H9 (cell line): ENCODE data around the gene GALNT13. TPM values are rescaled to one million over a fixed set of nuclear protein-coding genes. Genes with fewer than 3 reads are reported as not detected.

Experiments used
- DNase-seq: peaks from one replicate; pipeline ENCODE4 v3.0.0-alpha.2; 2017
- H2AFZ ChIP-seq: one replicate; pipeline ENCODE4 v1.6.1; 2013; ENCODE audit warnings: mild to moderate bottlenecking, low read length, control low read depth, moderate library complexity
- H2AK5ac ChIP-seq: 2 replicates; pipeline ENCODE4 v1.6.1; 2013; ENCODE audit warnings: low read length, control low read depth, mixed read lengths; ENCODE audit not compliant: insufficient read length
- H2BK120ac ChIP-seq: one replicate; pipeline ENCODE4 v1.6.1; 2013; ENCODE audit warnings: low read depth, mild to moderate bottlenecking, low read length, control low read depth, inconsistent platforms; ENCODE audit not compliant: poor library complexity, severe bottlenecking
- H2BK12ac ChIP-seq: 2 replicates; pipeline ENCODE4 v1.6.1; 2013; ENCODE audit warnings: low read length, control low read depth, mixed read lengths, low read depth; ENCODE audit not compliant: insufficient read length
- H2BK15ac ChIP-seq: 2 replicates; pipeline ENCODE4 v1.6.1; 2013; ENCODE audit warnings: low read depth, low read length, control low read depth
- H2BK20ac ChIP-seq: one replicate; pipeline ENCODE4 v1.6.1; 2013; ENCODE audit warnings: low read depth, mild to moderate bottlenecking, low read length, control low read depth, inconsistent platforms; ENCODE audit not compliant: poor library complexity, severe bottlenecking
- H2BK5ac ChIP-seq: 2 replicates; pipeline ENCODE4 v1.6.1; 2013; ENCODE audit warnings: low read length, control low read depth, mixed read lengths; ENCODE audit not compliant: insufficient read length
- H3K14ac ChIP-seq: 2 replicates; pipeline ENCODE4 v1.6.1; 2013; ENCODE audit warnings: low read length, control low read depth; ENCODE audit not compliant: insufficient read depth
- H3K18ac ChIP-seq: 2 replicates; pipeline ENCODE4 v1.6.1; 2013; ENCODE audit warnings: low read depth, mild to moderate bottlenecking, mixed read lengths, low read length, control low read depth; ENCODE audit not compliant: insufficient read length
- H3K23ac ChIP-seq: 2 replicates; pipeline ENCODE4 v1.6.1; 2013; ENCODE audit warnings: low read length, control low read depth, mixed read lengths, low read depth; ENCODE audit not compliant: insufficient read length
- H3K23me2 ChIP-seq: 2 replicates; pipeline ENCODE4 v1.6.1; 2013; ENCODE audit warnings: low read depth, mild to moderate bottlenecking, mixed read lengths, low read length, control low read depth; ENCODE audit not compliant: insufficient read length, poor library complexity, severe bottlenecking
- H3K27ac ChIP-seq: 2 replicates; pipeline ENCODE4 v1.5.1; 2013; ENCODE audit warnings: low read length, control low read depth, mixed read lengths, low read depth; ENCODE audit not compliant: insufficient read length
- H3K27me3 ChIP-seq: 2 replicates; pipeline ENCODE4 v1.6.1; 2013; ENCODE audit warnings: low read length, control low read depth, inconsistent platforms; ENCODE audit not compliant: insufficient read depth
- H3K4ac ChIP-seq: 2 replicates; pipeline ENCODE4 v1.6.1; 2013; ENCODE audit warnings: low read depth, mild to moderate bottlenecking, control low read depth, inconsistent platforms, low read length, moderate library complexity
- H3K4me1 ChIP-seq: 2 replicates; pipeline ENCODE4 v1.6.1; 2013; ENCODE audit warnings: low read length, control low read depth, inconsistent platforms; ENCODE audit not compliant: insufficient read depth
- H3K4me2 ChIP-seq: 2 replicates; pipeline ENCODE4 v1.6.1; 2013; ENCODE audit warnings: low read length, control low read depth, mixed read lengths; ENCODE audit not compliant: insufficient read length, insufficient read depth
- H3K56ac ChIP-seq: 2 replicates; pipeline ENCODE4 v1.6.1; 2013; ENCODE audit warnings: low read depth, mild to moderate bottlenecking, mixed read lengths, low read length, control low read depth; ENCODE audit not compliant: insufficient read length
- H3K79me1 ChIP-seq: 2 replicates; pipeline ENCODE4 v1.6.1; 2013; ENCODE audit warnings: low read depth, mild to moderate bottlenecking, moderate library complexity, low read length, control low read depth, inconsistent platforms; ENCODE audit not compliant: insufficient read depth, poor library complexity, severe bottlenecking
- H3K79me2 ChIP-seq: 2 replicates; pipeline ENCODE4 v1.6.1; 2013; ENCODE audit warnings: low read length, control low read depth, inconsistent platforms; ENCODE audit not compliant: insufficient read depth
- H3K9ac ChIP-seq: 2 replicates; pipeline ENCODE4 v1.6.1; 2013; ENCODE audit warnings: low read length, control low read depth, mixed read lengths; ENCODE audit not compliant: insufficient read length; ENCODE audit errors: extremely low read depth
- H3K9me3 ChIP-seq: one replicate; pipeline ENCODE4 v1.6.1; 2013; ENCODE audit warnings: low read depth, low read length, inconsistent platforms; ENCODE audit not compliant: control insufficient read depth
- H3T11ph ChIP-seq: one replicate; pipeline ENCODE4 v1.6.1; 2013; ENCODE audit warnings: mild to moderate bottlenecking, low read length, control low read depth, inconsistent platforms
- H4K20me1 ChIP-seq: one replicate; pipeline ENCODE4 v1.6.1; 2013; ENCODE audit not compliant: control insufficient read depth, insufficient read length, insufficient read depth
- H4K5ac ChIP-seq: 2 replicates; pipeline ENCODE4 v1.6.1; 2013; ENCODE audit warnings: low read depth, mild to moderate bottlenecking, mixed read lengths, low read length, control low read depth; ENCODE audit not compliant: insufficient read length
- H4K8ac ChIP-seq: replicated peaks from 2 replicates; pipeline ENCODE4 v1.6.1; 2013; ENCODE audit warnings: low read length, control low read depth, mixed read lengths, low read depth; ENCODE audit not compliant: insufficient read length
- H4K91ac ChIP-seq: 2 replicates; pipeline ENCODE4 v1.6.1; 2013; ENCODE audit warnings: low read depth, mild to moderate bottlenecking, moderate library complexity, mixed read lengths, low read length, control low read depth; ENCODE audit not compliant: insufficient read length
- H3K27ac Mint-ChIP-seq, 3 experiments: 2 replicates in 2 of 3; 3 replicates in 1 of 3; pipeline ENCODE4 v1.8.0; 2020 to 2021; ENCODE audit warnings: mixed read lengths in 3 of 3, mild to moderate bottlenecking in 1 of 3, moderate library complexity in 1 of 3
- H3K27me3 Mint-ChIP-seq: 2 replicates; pipeline ENCODE4 v1.8.0; 2021; ENCODE audit warnings: low read depth, mild to moderate bottlenecking, moderate library complexity, mixed read lengths
- H3K36me3 Mint-ChIP-seq, 3 experiments: 2 replicates in 2 of 3; 3 replicates in 1 of 3; pipeline ENCODE4 v1.8.0; 2020 to 2021; ENCODE audit warnings: low read depth in 3 of 3, mixed read lengths in 3 of 3; ENCODE audit not compliant: insufficient read depth in 1 of 3
- H3K4me1 Mint-ChIP-seq, 2 experiments: 2 replicates each; pipeline ENCODE4 v1.8.0; 2020; ENCODE audit warnings: mixed read lengths in 2 of 2
- H3K4me3 Mint-ChIP-seq, 2 experiments: 2 replicates in 1 of 2; 3 replicates in 1 of 2; pipeline ENCODE4 v1.8.0; 2020 to 2021; ENCODE audit warnings: mild to moderate bottlenecking in 2 of 2, mixed read lengths in 2 of 2, moderate library complexity in 1 of 2
- H3K9me3 Mint-ChIP-seq, 2 experiments: 2 replicates in 1 of 2; 3 replicates in 1 of 2; pipeline ENCODE4 v1.8.0; 2020; ENCODE audit warnings: mild to moderate bottlenecking in 2 of 2, mixed read lengths in 2 of 2, moderate library complexity in 1 of 2
- WGBS: extraction: QIAGEN DNeasy Blood & Tissue Kit; methylation state at CpG from one replicate; pipeline ENCODE4 v1.1.7; 2013; ENCODE audit warnings: missing lambda C conversion rate, low lambda C conversion rate, mixed read lengths; ENCODE audit not compliant: insufficient read length; ENCODE audit errors: extremely low coverage; 5-methylcytosine and 5-hydroxymethylcytosine counted together
- total RNA-seq: library from RNA; stranded (reverse); gene quantifications from 2 replicates; pipeline ENCODE4 v1.2.1, GENCODE V29; 2021
- TF ChIP-seq, protein P1 (sequence below): fragments of 200-600 bp; sonication (generic); conservative IDR thresholded peaks from 3 replicates; pipeline ENCODE4 v1.8.0; 2021; ENCODE audit warnings: antibody characterized with exemption, mild to moderate bottlenecking

Gene GALNT13
- total RNA-seq, 1 experiment from 2014 or later, result 6.6 TPM

DNA sequence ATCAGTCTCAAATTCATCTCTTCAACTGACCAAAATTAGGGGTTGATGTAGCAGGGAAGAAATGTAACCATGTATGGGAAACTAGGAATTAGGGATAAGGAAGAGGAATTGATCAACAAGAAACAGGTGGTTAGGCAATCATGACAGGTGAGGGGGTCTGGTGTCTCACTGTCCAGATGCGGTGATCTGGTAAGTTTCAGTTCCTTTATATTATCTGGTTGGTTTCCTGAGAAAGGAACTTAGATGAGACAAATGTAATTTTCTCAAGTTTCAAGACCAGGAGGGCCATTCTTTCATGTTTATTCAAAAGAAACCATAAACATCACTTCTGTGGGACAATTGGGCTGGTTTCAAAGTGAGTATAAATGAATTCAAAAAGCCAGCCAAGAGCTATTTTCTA is 520.5 kb downstream of the GALNT13 start:
- no peak overlapping the region for H2BK5ac ChIP-seq
- H4K5ac ChIP-seq, result no peak overlapping the region
- Mint-ChIP-seq H3K4me3 (no peak overlapping the region), H3K27ac (no peak overlapping the region), H3K9me3 (peaks cover 2 to 6% of the 10 kb centered on the region in 2 experiments; a peak in 3 of 5 replicates), H3K4me1 (no peaks in the 10 kb centered on the region), H3K27me3 (no peaks in the 10 kb centered on the region), H3K36me3 (peaks cover 0 to 6% (median 0%) of the 10 kb centered on the region in 3 experiments; a peak in 2 of 7 replicates)
- no peak overlapping the region for H2AFZ ChIP-seq
- WGBS, result no CpG with 5 or more reads among the region's 1 CpG
- H3K4me2 ChIP-seq, result no peak overlapping the region
- H3K56ac ChIP-seq, result no peak overlapping the region
- H3K9ac ChIP-seq, result no peak overlapping the region
- no peak overlapping the region for H3K4ac ChIP-seq
- H2BK12ac ChIP-seq, result no peak overlapping the region
- H3K14ac ChIP-seq, result no peak overlapping the region
- H2AK5ac ChIP-seq, result no peak overlapping the region
- H4K91ac ChIP-seq, result no peak overlapping the region
- no peak overlapping the region for H2BK120ac ChIP-seq
- no peaks in the 10 kb centered on the region for H3K79me1 ChIP-seq
- DNase-seq, result no peak
- H2BK20ac ChIP-seq, result no peak overlapping the region
- no peaks in the 10 kb centered on the region for H3K23me2 ChIP-seq
- no peak overlapping the region for H4K8ac ChIP-seq
- H3K4me1 ChIP-seq, result no peaks in the 10 kb centered on the region
- H3K23ac ChIP-seq, result no peak overlapping the region
- H4K20me1 ChIP-seq, result no peaks in the 10 kb centered on the region
- no peaks in the 10 kb centered on the region for H3K79me2 ChIP-seq
- H3T11ph ChIP-seq, result no peak overlapping the region
- H3K27me3 ChIP-seq, result no peaks in the 10 kb centered on the region
- no peak overlapping the region for H3K18ac ChIP-seq
- TF ChIP-seq, protein P1, sequence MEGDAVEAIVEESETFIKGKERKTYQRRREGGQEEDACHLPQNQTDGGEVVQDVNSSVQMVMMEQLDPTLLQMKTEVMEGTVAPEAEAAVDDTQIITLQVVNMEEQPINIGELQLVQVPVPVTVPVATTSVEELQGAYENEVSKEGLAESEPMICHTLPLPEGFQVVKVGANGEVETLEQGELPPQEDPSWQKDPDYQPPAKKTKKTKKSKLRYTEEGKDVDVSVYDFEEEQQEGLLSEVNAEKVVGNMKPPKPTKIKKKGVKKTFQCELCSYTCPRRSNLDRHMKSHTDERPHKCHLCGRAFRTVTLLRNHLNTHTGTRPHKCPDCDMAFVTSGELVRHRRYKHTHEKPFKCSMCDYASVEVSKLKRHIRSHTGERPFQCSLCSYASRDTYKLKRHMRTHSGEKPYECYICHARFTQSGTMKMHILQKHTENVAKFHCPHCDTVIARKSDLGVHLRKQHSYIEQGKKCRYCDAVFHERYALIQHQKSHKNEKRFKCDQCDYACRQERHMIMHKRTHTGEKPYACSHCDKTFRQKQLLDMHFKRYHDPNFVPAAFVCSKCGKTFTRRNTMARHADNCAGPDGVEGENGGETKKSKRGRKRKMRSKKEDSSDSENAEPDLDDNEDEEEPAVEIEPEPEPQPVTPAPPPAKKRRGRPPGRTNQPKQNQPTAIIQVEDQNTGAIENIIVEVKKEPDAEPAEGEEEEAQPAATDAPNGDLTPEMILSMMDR, result no peak
- H3K9me3 ChIP-seq, result no peaks in the 10 kb centered on the region
- H2BK15ac ChIP-seq, result no peak overlapping the region
- H3K27ac ChIP-seq, result no peak overlapping the region
